ENCODE data around the gene SDK2. TPM values are rescaled to one million over a fixed set of nuclear protein-coding genes. Genes with fewer than 3 reads are reported as not detected.
"Not testable (repeated sequence)": the region's sequence is repeated elsewhere in the genome, so short reads cannot be mapped to it uniquely, and the experiment has no call there.

Gene SDK2
- total and polyA plus RNA-seq, 2 of the 8 experiments (the other 6 are each of a cell fraction or from before 2014, with no cell fraction given) = 3.9 to 4.1 TPM

DNA sequence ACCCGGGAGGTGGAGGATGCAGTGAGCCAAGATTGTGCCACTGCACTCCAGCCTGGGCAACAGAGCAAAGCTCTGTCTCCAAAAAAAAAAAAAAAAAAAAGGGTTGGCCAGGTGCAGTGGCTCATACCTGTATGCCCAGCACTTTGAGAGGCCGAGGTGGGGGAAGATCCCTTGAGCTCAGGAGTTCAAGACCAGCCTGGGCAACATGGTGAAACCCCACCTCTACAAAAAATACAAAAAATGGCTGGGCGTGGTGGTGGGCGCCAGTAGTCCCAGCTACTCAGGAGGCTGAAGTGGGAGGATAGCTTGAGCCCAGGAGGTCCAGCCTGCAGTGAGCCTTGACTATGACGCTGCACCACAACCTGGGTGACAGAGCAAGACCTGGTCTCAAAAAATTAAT is 335.3 kb downstream of the SDK2 start:
- not testable (repeated sequence) for H2BK20ac ChIP-seq (ENCODE audit: low read length); H3K23ac ChIP-seq (ENCODE audit: insufficient read length); H2AFZ ChIP-seq (ENCODE audit: low read length); H4K91ac ChIP-seq (replicated peaks; ENCODE audit: insufficient read length, low read length); H2BK5ac ChIP-seq (ENCODE audit: low read depth, low read length); H4K20me1 ChIP-seq (replicated peaks in 1 of 2; ENCODE audit: control insufficient read depth in 1 of 2, insufficient read depth in 2 of 2, low read length in 2 of 2); DNase-seq (ENCODE audit: low read depth in 1 of 2, low spot score in 2 of 2); H3K18ac ChIP-seq (ENCODE audit: extremely low read depth, low read length); H3K9me3 ChIP-seq (ENCODE audit: insufficient read depth in 2 of 2, low read depth in 1 of 2, low read length in 1 of 2); H3K4ac ChIP-seq (replicated peaks; ENCODE audit: insufficient read length, low read depth, low read length); H2AK5ac ChIP-seq (ENCODE audit: low read depth, low read length); H3K27me3 ChIP-seq (replicated peaks in 1 of 4; ENCODE audit: control insufficient read depth in 3 of 4, extremely low read depth in 1 of 4, insufficient read depth in 3 of 4, low read length in 3 of 4); H4K5ac ChIP-seq (ENCODE audit: insufficient read length, low read depth, low read length); H4K8ac ChIP-seq (ENCODE audit: extremely low read depth, insufficient read depth, low read length); H3K14ac ChIP-seq (ENCODE audit: insufficient read length); H2BK15ac ChIP-seq (ENCODE audit: low read length); H3K36me3 ChIP-seq (ENCODE audit: control insufficient read depth in 2 of 4, insufficient read depth in 4 of 4, low read length in 3 of 4); H3K56ac ChIP-seq (replicated peaks; ENCODE audit: insufficient read length, low read depth, low read length); H3K9ac ChIP-seq (replicated peaks in 1 of 4; ENCODE audit: extremely low read depth in 1 of 4, low read depth in 3 of 4, low read length in 3 of 4); FAIRE-seq; H3K4me3 ChIP-seq (ENCODE audit: extremely low read depth in 1 of 4, insufficient read depth in 2 of 4, low read depth in 3 of 4, low read length in 4 of 4); H3K27ac ChIP-seq (ENCODE audit: low read depth, low read length); H2BK120ac ChIP-seq (replicated peaks; ENCODE audit: low read depth, low read length); H3K79me1 ChIP-seq (ENCODE audit: low read depth, low read length)
- Histone ChIP-seq H3K4me2 (ENCODE audit: insufficient read depth in 1 of 2, low read depth in 2 of 2, low read length in 2 of 2) (peak overlapping the region in 1 of 2 experiments; percentile 93; a peak in 1 of 4 replicates), H2BK12ac (ENCODE audit: low read depth, low read length) (0 out of 2 replicates have a peak overlapping the region, but pooled peaks have one; percentile 90), H3K4me1 (replicated peaks in 1 of 4; ENCODE audit: control insufficient read depth in 3 of 4, insufficient read depth in 4 of 4, low read length in 3 of 4) (peaks cover 10 to 35% (median 29%) of the 10 kb centered on the region in 4 experiments), H3K79me2 (ENCODE audit: control insufficient read depth in 1 of 2, insufficient read depth in 2 of 2, low read length in 2 of 2) (peaks cover 0 to 23% of the 10 kb centered on the region in 2 experiments; a peak in 1 of 4 replicates), H3K23me2 (ENCODE audit: low read depth, low read length) (peaks cover 16% of the 10 kb centered on the region; the same call in 1 of the 2 replicates)
- 91% methylated on average over 3 of the region's 5 CpGs; no CpG with 5 or more reads in 1 of the 2 experiments for WGBS, 2 experiments (ENCODE audit: extremely low coverage in 1 of 2, insufficient coverage in 1 of 2, insufficient read length in 1 of 2, insufficient replicate concordance in 2 of 2, low coverage in 1 of 2, low lambda C conversion rate in 2 of 2, missing lambda C conversion rate in 1 of 2)
- CTCF ChIA-PET (ENCODE audit: partially characterized antibody) = interaction anchor here (0.8 to 8.5 kb wide), 11 partner anchors 9 to 80 kb away, joined by 4 to 53 read pairs (median 18); partner anchors contain the start of gene CPSF4L
- POLR2A ChIA-PET (ENCODE audit: partially characterized antibody) = interaction anchor here (1.6 kb wide), 1 partner anchor 77 kb away, joined by 5 read pairs; a partner anchor contains a TSS
